DND-41 (cell line): ENCODE results near the gene DCP1B.

ENCODE experiments used
- ATAC-seq: fragments of 200-7000 bp; cut with Tn5 transposase; 3 replicates; pipeline ENCODE4 v1.9.1; 2021; ENCODE audit warnings: low read depth; ENCODE audit not compliant: insufficient read depth
- DNase-seq: peaks from one replicate; pipeline ENCODE4 v3.0.0-alpha.2; 2020
- H2AFZ ChIP-seq: 2 replicates; pipeline ENCODE4 v1.6.0; 2012; ENCODE audit warnings: low read depth, low read length
- H3K27ac ChIP-seq: 2 replicates; pipeline ENCODE4 v1.5.1; 2012; ENCODE audit warnings: low read length, inconsistent platforms
- H3K27me3 ChIP-seq: fragments of 200-600 bp; sonication (generic); 2 replicates; pipeline ENCODE4 v1.6.0; 2012; ENCODE audit warnings: low read length, mild to moderate bottlenecking, inconsistent platforms; ENCODE audit not compliant: insufficient read depth, poor library complexity
- H3K36me3 ChIP-seq: 2 replicates; pipeline ENCODE4 v1.5.1; 2012; ENCODE audit warnings: low read length, inconsistent platforms; ENCODE audit not compliant: insufficient read depth
- H3K4me1 ChIP-seq: 2 replicates; pipeline ENCODE4 v1.5.1; 2012; ENCODE audit warnings: mild to moderate bottlenecking, low read length; ENCODE audit not compliant: insufficient read depth
- H3K4me2 ChIP-seq: 2 replicates; pipeline ENCODE4 v1.6.0; 2012; ENCODE audit warnings: mild to moderate bottlenecking, moderate library complexity, low read length, inconsistent platforms; ENCODE audit not compliant: insufficient read depth
- H3K4me3 ChIP-seq, 2 experiments: fragments of 200-600 bp in 1 of 2; shearing (Covaris generic) in 1 of 2; 2 replicates each; pipeline ENCODE4 v1.5.1; 2012 to 2016; ENCODE audit warnings: inconsistent platforms in 2 of 2, low read length in 2 of 2, mild to moderate bottlenecking in 2 of 2, low read depth in 1 of 2, moderate library complexity in 1 of 2
- H3K79me2 ChIP-seq: 2 replicates; pipeline ENCODE4 v1.6.0; 2012; ENCODE audit warnings: low read length, inconsistent platforms; ENCODE audit not compliant: insufficient read depth
- H3K9ac ChIP-seq: 2 replicates; pipeline ENCODE4 v1.6.0; 2012; ENCODE audit warnings: low read depth, mild to moderate bottlenecking, inconsistent platforms, low read length, moderate library complexity
- H3K9me3 ChIP-seq: 2 replicates; pipeline ENCODE4 v1.5.1; 2012; ENCODE audit warnings: low read length, moderate library complexity, mild to moderate bottlenecking, inconsistent platforms; ENCODE audit not compliant: insufficient read depth, severe bottlenecking
- H4K20me1 ChIP-seq: 2 replicates; pipeline ENCODE4 v1.6.0; 2012; ENCODE audit warnings: low read length; ENCODE audit not compliant: insufficient read depth
- CTCF ChIP-seq: IDR thresholded peaks from 2 replicates; pipeline ENCODE4 v1.5.1; 2012; ENCODE audit warnings: borderline replicate concordance, low read length, moderate library complexity, mild to moderate bottlenecking; ENCODE audit not compliant: poor library complexity, severe bottlenecking; ENCODE audit errors: extremely low read depth
- EZH2 ChIP-seq: IDR thresholded peaks from 3 replicates; pipeline ENCODE4 v1.6.1; 2012; ENCODE audit warnings: borderline replicate concordance, low read depth, mild to moderate bottlenecking, moderate library complexity, low read length, inconsistent platforms; ENCODE audit not compliant: severe bottlenecking

Gene DCP1B

DNA sequence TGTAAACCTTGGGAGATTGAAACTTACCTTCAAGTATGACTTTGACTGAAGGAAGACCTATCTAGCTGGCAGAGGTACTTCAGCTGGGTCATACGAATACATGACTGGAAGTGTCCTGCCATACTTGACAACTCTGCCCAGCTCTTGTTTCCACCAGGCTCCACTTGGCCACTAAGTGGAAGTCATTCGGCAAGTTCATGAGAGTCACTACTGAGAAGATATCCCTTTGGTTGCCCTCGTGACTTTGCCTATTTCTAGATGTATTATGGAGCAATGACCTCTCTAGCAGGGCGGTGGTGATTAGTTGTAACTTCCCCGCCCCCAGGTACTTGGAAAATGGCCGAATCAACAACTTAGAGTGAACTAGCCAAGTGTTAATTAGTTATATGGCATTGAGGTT lies 39.9 kb upstream of the DCP1B start:
- TF ChIP-seq CTCF (no peak), EZH2 (no peak)
- no peak for ATAC-seq
- Histone ChIP-seq H3K4me2 (no peak overlapping the region), H3K9ac (no peak overlapping the region), H2AFZ (no peak overlapping the region), H3K4me3 (no peak overlapping the region), H3K27me3 (peaks cover 28% of the 10 kb centered on the region), H3K4me1 (no peaks in the 10 kb centered on the region), H3K9me3 (no peaks in the 10 kb centered on the region), H3K79me2 (no peaks in the 10 kb centered on the region), H3K27ac (no peak overlapping the region), H3K36me3 (no peaks in the 10 kb centered on the region), H4K20me1 (no peaks in the 10 kb centered on the region)
- DNase-seq, result no peak

- Histone ChIP-seq H4K20me1 (no peaks in the 10 kb centered on the region), H3K36me3 (no peaks in the 10 kb centered on the region), H3K4me1 (no peaks in the 10 kb centered on the region), H3K9ac (no peak overlapping the region), H3K27me3 (peaks cover 32% of the 10 kb centered on the region), H3K79me2 (no peaks in the 10 kb centered on the region), H3K4me3 (no peak overlapping the region), H3K9me3 (no peaks in the 10 kb centered on the region), H3K27ac (no peak overlapping the region), H2AFZ (no peak overlapping the region), H3K4me2 (no peak overlapping the region)
- no peak for DNase-seq
- no peak for ATAC-seq
- no peak for TF ChIP-seq EZH2
- TF ChIP-seq CTCF, result no peak
Measured at GRCh38 chr12:2043054-2043453, 38.8 kb upstream of the DCP1B start.

- no peak for ATAC-seq
- H3K4me3 ChIP-seq, result no peak overlapping the region
Measured at GRCh38 chr12:2039034-2039433, 34.8 kb upstream of the DCP1B start.

More at GRCh38 chr12:2039034-2039433, 34.8 kb upstream of the DCP1B start:
- Histone ChIP-seq H3K27ac (no peak overlapping the region), H3K27me3 (peaks cover 44% of the 10 kb centered on the region), H3K36me3 (no peaks in the 10 kb centered on the region), H2AFZ (no peak overlapping the region), H3K9me3 (no peaks in the 10 kb centered on the region), H3K4me2 (no peak overlapping the region), H4K20me1 (no peaks in the 10 kb centered on the region), H3K9ac (no peak overlapping the region), H3K79me2 (no peaks in the 10 kb centered on the region), H3K4me1 (peaks cover 15% of the 10 kb centered on the region)
- TF ChIP-seq CTCF (no peak), EZH2 (no peak)
- DNase-seq, result no peak
